DMS 273 (cell line): ENCODE results near the gene SEMA6A.
A peak's percentile ranks its signal among the peaks of the same experiment; 100 is the strongest.

Source experiments
- DNase-seq: peaks from one replicate; lab custom pipeline; 2025; ENCODE audit not compliant: unreplicated experiment; lab: John Stamatoyannopoulos, UW

The SEMA6A gene, protein sequence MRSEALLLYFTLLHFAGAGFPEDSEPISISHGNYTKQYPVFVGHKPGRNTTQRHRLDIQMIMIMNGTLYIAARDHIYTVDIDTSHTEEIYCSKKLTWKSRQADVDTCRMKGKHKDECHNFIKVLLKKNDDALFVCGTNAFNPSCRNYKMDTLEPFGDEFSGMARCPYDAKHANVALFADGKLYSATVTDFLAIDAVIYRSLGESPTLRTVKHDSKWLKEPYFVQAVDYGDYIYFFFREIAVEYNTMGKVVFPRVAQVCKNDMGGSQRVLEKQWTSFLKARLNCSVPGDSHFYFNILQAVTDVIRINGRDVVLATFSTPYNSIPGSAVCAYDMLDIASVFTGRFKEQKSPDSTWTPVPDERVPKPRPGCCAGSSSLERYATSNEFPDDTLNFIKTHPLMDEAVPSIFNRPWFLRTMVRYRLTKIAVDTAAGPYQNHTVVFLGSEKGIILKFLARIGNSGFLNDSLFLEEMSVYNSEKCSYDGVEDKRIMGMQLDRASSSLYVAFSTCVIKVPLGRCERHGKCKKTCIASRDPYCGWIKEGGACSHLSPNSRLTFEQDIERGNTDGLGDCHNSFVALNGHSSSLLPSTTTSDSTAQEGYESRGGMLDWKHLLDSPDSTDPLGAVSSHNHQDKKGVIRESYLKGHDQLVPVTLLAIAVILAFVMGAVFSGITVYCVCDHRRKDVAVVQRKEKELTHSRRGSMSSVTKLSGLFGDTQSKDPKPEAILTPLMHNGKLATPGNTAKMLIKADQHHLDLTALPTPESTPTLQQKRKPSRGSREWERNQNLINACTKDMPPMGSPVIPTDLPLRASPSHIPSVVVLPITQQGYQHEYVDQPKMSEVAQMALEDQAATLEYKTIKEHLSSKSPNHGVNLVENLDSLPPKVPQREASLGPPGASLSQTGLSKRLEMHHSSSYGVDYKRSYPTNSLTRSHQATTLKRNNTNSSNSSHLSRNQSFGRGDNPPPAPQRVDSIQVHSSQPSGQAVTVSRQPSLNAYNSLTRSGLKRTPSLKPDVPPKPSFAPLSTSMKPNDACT

DNA sequence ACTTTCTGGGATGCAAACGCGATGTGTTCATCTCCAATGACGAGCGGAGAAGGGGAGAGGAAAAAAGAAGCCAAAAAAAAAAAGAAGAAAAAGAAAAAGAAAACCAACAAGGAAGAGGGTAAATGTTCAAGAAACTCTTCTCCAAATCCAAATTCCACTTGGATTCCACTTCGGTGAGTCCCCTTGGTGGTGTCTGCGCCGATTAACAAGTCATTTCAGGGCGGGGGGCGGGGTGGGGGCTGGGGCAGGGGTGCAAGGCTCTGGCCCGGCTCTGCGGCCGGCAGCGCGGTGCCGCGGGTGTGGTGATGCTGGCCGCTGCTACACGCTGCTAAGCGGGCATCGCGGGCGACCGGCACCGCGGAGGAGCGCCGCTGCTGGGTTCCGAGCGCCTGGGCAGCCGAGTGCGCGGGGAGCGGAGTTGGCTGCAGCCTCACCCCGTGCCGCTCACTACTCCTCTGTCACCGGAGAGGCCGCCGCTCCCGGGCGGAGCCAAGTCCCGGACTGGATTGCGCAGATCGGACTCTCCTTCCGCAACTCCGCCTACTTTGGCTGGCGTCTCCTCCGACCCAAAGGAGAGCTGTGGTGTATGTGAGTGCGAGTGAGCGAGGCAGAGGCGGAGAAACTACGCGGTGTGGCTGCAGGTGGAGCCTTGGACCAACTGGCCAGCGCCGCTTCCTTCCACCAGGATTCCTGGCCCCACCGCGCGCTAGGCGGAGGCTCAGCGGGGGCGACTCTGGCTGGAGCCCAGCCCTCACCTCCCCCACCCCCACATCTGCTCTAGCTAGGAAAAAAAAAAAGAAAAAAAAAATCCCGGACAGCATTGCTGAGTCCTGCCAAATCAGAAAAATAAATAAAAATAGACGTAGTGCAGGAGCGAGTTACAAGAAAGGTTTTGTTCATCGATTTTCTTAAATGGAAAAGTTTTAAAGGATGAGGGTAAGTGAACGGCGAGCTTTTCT, at the start of gene SEMA6A:
Gene SEMA6A, minus strand, starts transcription at position 457 of the 959 bp plus-strand sequence. CDS start 69,879 bp downstream, outside the sequence.
- peak; percentile 97 for DNase-seq

DNA sequence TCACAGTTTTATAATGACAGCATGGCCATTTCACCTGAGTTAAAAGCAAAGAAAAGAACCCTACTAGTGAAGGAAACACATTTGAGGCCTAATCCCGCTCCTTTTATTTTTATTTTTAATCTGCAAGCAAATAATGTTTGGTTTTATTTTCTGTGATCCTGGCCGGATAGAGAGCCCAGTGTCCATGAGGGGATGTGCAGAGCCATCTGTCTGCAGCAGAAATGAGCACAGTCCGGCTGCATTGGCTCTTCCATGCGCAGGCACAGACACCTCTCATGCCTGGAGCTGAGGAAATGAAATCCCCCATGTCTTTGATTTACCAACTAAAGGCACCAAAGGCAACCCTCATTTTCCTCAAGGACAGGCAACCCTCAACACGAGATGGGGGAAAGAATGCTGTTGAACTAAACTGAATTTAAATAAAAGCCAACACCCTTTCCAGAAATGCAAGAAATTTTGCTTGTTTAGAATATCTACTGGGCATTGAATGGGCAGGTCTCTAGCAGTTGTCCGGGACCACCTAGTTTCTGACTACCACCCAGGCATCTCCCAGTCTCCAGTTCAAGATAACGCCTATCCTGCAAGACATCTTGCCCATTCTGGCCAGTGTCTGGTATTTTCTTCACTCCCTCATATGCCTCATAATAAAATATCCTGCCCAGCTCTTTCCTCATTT, 47.9 kb upstream of the SEMA6A start:
- DNase-seq = no peak

- no peak for DNase-seq
Observed at GRCh38 chr5:116621599-116621998, 47.0 kb upstream of the SEMA6A start.

DNA sequence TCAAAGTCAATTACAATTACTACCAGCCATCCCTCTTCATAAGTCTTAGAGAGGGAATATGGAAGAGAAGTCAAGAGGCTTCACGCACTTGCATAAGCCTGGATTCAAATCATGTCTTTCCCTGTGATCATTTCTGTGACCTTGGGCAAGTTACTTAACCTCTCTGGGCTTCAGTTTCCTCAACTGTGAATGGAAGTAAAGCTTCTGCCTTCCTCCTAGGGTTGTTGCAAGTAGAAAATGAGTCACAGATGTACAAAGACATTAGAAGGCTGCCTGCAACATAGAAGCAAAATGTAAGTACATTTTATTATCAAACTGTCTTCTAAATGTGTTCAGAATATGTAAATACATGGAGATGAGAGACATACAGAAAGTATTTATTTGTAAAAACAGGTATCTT, 42.3 kb upstream of the SEMA6A start:
- DNase-seq = no peak

GRCh38 chr5:116614603-116614920, 39.9 kb upstream of the SEMA6A start:
- no peak for DNase-seq

DNA sequence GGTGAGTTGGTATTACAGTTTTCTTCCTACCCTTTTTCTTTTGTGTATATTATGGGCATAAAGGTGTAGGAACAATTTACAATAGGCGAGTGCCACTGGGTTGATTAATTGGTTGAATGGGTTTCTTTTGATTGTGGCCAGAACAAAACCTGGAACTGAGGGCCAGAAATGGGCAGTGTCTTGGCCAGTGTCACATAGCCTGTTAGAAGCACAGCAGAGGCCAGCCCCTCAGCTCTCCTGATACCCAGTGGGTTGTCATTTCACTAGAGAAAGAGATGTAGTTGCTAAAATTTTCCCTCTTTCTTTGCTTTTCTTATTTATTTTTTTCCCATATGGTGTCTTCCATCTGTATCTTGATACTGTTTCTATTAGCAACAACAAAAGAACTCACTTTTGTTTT, 38.8 kb upstream of the SEMA6A start:
- no peak for DNase-seq

DNA sequence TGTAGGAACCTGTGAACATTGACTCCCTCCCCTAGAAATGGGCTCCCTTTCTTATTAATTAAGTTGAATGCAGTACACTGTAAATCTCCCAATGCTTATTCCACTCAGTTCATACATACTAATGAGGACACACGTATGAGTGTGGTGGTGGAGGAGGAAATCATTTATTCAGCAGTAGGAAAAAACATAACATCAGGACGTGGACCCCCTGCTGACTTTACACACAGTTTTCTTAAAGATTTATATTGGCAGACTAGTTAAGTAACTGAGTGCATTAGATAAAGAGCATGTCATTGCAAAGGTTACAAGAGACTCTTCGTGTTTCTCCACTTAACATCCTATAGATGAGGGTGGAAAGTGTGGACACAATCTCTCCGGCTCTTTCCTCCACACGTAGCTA, 37.8 kb upstream of the SEMA6A start:
- no peak for DNase-seq

GRCh38 chr5:116605310-116606070, 30.9 kb upstream of the SEMA6A start:
- DNase-seq = no peak

GRCh38 chr5:116604805-116605204, 30.2 kb upstream of the SEMA6A start:
- DNase-seq = no peak

GRCh38 chr5:116600876-116601275, 26.3 kb upstream of the SEMA6A start:
- DNase-seq = no peak

DNA sequence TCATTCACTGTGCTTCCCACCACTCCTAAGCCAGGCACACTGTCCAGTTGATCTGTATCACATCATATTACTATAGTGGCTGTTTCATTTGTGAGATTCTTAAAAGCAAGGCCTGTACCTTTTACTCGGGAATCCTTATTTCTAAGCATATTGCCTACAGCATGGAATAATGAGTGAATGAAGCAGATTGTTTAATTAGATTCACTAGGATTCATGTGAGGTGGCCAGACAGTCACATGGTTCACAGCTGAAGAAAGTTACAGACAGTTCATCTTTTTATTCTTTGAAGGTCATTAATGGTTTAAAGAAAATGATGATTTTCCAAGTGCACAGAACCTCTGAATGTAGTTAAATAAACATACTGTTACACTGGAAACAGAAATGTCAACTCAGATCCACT, 24.3 kb upstream of the SEMA6A start:
- DNase-seq = no peak

DNA sequence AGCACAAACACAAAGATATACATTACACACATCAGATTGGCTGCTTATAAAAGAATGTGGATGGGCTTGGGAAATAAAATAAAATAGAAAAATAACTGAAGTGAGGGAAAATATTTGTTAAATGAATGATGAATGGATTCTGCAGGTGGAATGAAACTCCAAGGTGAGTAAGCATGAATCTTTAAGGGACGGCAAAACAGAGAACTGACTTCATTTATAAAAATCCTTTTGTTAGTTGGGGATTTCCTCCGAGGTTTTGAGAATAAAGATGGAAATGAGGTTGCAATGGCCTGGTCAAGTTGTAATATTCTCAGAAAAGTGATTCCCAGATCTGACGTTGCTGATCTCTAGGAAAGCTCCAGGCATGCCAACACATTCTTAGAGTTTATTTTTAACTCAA, 20.9 kb upstream of the SEMA6A start:
- no peak for DNase-seq

DNA sequence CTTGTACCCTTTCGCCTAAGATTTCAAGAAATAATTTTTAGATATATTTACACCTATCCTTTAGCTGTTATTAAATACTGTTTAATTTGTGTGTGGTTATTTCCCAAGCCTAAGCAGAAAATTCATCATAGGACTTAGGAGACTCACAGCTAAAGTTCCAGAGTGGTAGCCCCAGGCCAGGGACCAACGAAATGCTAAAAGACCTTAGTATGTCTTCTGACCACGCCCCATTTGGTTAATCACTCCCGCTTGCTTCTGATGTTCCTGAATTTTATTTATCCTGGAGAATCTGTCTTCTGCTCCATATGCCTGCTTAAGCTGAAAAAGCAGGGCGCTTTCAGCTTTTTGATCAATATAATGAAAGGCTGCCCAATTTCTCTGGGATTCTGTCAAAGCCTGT, 18.7 kb upstream of the SEMA6A start:
- no peak for DNase-seq

- no peak for DNase-seq
Observed at GRCh38 chr5:116585227-116585626, 10.6 kb upstream of the SEMA6A start.

- no peak for DNase-seq
Observed at GRCh38 chr5:116583862-116584222, 9.2 kb upstream of the SEMA6A start.

DNA sequence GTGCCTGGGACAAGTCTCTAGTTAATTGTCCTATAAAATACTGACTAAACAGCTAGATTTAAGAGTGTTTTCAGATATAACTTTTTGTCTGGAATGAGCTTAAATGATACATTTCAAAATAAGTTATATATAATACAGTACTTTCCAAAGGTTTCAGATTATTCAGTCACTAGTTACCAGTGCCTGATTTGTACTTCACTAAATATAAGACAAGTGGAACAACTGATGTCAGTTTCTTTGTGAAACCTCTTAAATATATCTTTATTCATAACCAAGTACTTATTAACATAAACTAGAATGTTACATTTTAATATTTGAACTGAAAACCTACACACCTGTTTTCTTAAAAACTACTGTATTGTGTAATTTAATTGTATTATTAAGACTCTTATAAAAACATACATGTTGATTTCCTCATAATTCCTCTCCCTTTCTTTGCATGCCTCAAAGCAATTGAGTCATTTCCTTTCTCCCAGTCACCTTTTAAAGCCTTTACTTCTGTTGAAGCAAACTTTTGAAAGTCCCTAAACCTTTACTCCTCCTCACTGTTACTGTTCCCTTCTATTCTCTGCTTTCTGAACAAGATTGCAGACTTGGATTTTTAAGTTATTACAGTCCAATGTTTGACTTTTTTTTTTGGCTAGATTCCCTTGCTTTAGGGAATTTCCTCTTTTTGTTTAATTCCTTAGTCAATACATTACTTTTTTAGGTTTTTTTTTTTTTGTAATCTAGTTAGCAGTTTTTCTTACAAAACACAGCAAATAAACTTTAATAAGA, 8.7 kb upstream of the SEMA6A start:
- no peak for DNase-seq

DNA sequence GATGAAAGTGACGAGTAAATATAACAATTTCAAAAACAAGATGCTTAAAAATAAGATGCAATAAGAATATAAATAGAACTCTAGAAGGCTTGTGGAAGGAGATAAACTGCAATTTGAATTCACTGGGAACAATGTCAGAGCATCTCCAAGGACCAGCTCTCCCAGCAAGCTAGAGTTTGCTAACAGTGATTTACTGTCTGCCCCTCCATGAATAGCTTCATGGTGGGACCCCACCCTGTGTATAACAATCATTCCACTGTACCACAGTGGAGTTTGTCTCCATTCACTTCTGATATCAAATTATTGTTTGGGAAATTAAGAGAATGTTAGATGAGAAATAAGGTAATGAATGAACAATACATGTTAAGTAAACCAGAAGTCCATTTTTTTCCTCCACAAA, 7.3 kb upstream of the SEMA6A start:
- no peak for DNase-seq

DNA sequence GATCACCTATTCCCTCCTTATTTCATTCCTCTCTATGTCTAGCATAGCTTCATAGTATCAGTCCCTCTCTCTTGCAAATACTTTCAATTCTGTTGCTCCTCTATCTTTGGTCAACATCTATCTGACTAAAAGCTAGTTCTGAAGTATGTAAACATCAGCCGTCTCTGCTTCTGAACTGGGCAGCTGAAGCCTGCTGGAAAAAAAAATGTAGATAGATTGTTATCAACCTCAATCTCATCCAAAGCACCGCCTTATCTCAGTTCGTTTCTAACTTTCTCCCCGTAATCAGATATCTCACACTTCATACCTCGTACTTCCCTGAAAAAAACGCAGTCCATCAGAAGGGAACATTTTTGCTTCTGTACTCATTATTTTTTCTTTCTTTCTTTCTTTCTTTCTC, 4.5 kb upstream of the SEMA6A start:
- DNase-seq = no peak

DNA sequence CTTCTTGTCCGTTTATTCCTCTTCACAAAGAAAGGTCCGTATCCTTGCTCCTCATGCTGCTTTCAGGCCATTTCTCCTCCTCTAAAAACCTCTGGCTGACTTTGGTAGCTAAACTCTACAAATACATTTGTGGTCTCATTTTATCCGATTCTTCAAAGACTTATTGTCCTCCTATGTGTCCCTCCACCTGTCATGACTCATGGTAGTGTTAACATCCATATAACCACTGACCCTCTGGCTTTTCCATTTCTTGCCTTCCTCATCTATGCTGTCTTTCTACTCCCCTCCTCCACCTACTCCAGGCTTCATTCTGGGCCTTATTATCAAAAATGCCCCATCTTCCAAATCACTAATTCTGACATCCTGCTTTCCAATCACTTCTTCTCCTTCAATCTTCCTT, 4.1 kb upstream of the SEMA6A start:
- DNase-seq = no peak
